ENCODE measurements around the gene DCHS1. TPM values are rescaled to one million over a fixed set of nuclear protein-coding genes. Genes with fewer than 3 reads are reported as not detected.

Gene DCHS1
- total and polyA plus RNA-seq, 10 of the 15 experiments (the other 5 are each of a cell fraction or from before 2014, with no cell fraction given): 0.02 to 0.64 (median 0.18) TPM; not detected in 1

GRCh38 chr11:6632116-6633073, 23.2 kb downstream of the DCHS1 start:
- H3K27ac ChIP-seq (ENCODE audit: control insufficient read depth, insufficient read depth): no peak overlapping the region
- H3K27me3 ChIP-seq (replicated peaks in 1 of 2; ENCODE audit: control insufficient read depth in 2 of 2, insufficient read depth in 2 of 2, low read length in 1 of 2): no peaks in the 10 kb centered on the region
- DNase-seq (ENCODE audit: low read depth, low spot score): no peak
- no peak for ATAC-seq
- ChIA-PET CTCF (interaction anchor here (1.2 to 1.5 kb wide), 2 partner anchors 28 to 253 kb away, joined by 3 read pairs; partner anchors contain the start of gene ILK), POLR2A (no interaction called here), RAD21 (ENCODE audit: unreplicated experiment) (no interaction called here), SMC1A (ENCODE audit: uncharacterized antibody, unreplicated experiment) (no interaction called here)
- intact Hi-C loops (cut with micrococcal nuclease; ENCODE audit: unreplicated experiment): no loop called here
- H4K20me1 ChIP-seq (ENCODE audit: control insufficient read depth, insufficient read depth): no peaks in the 10 kb centered on the region
- BruUV-seq (replicated peaks): no TSS peak
- H3K9me3 ChIP-seq (replicated peaks; ENCODE audit: control insufficient read depth, insufficient read depth, low read length): no peaks in the 10 kb centered on the region
- peaks cover 5% of the 10 kb centered on the region for H3K4me1 ChIP-seq (ENCODE audit: control insufficient read depth, insufficient read depth, low read length)
- no peak overlapping the region for H3K4me2 ChIP-seq (ENCODE audit: control insufficient read depth, insufficient read depth)
- FAIRE-seq: no peak
- in situ Hi-C loops (cut with MboI): no loop called here
- H2AFZ ChIP-seq (ENCODE audit: control insufficient read depth, low read depth, low read length): no peak overlapping the region
- H3K4me3 ChIP-seq: no peak overlapping the region
- H3K9ac ChIP-seq (ENCODE audit: control insufficient read depth, insufficient read depth, low read length): no peak overlapping the region
- H3K36me3 ChIP-seq (ENCODE audit: control insufficient read depth in 2 of 2, insufficient read depth in 2 of 2, low read length in 1 of 2): no peaks in the 10 kb centered on the region
- no peaks in the 10 kb centered on the region for H3K79me2 ChIP-seq (ENCODE audit: control insufficient read depth, insufficient read depth, low read length)
- TF ChIP-seq SMARCA5 (IDR thresholded peaks at IDR 0.05) (no peak), CHD2 (IDR thresholded peaks at IDR 0.05; ENCODE audit: borderline replicate concordance, low read depth, low read length) (no peak), NFIC (IDR thresholded peaks at IDR 0.05; ENCODE audit: low read depth, low read length) (no peak), BCL3 (IDR thresholded peaks at IDR 0.05; ENCODE audit: borderline replicate concordance, insufficient read depth, low read depth, low read length, poor library complexity, severe bottlenecking) (no peak), EGR1 (IDR thresholded peaks at IDR 0.05; ENCODE audit: borderline replicate concordance in 1 of 2, low read depth in 2 of 2, low read length in 2 of 2) (no peak), SRF (IDR thresholded peaks at IDR 0.05; ENCODE audit: low read depth in 2 of 2, low read length in 2 of 2) (no peak), SMAD1 (IDR thresholded peaks at IDR 0.05; ENCODE audit: low read depth, partially characterized antibody) (no peak), ZNF592 (IDR thresholded peaks at IDR 0.05) (no peak), MYC (IDR thresholded peaks at IDR 0.05; ENCODE audit: insufficient read depth, insufficient read length, insufficient replicate concordance, low read length, severe bottlenecking) (no peak), IKZF2 (IDR thresholded peaks at IDR 0.05) (no peak), KLF5 (IDR thresholded peaks at IDR 0.05; ENCODE audit: partially characterized antibody) (no peak), CBX5 (IDR thresholded peaks at IDR 0.05; ENCODE audit: low read depth) (no peak), DPF2 (IDR thresholded peaks at IDR 0.05) (no peak), SREBF1 (IDR thresholded peaks at IDR 0.05; ENCODE audit: low read length) (no peak), IKZF1 (conservative IDR thresholded peaks at IDR 0.05) (no peak), SIX5 (IDR thresholded peaks at IDR 0.05; ENCODE audit: low read depth, low read length, severe bottlenecking) (no peak)
- 43% methylated on average over 28 of the region's 29 CpGs for WGBS (ENCODE audit: insufficient coverage, insufficient replicate concordance, low lambda C conversion rate, missing lambda C conversion rate)

All from GM12878 (cell line).